Skin of body (tissue), 2 donors: ENCODE measurements around the gene CCR6. TPM values are rescaled to one million over a fixed set of nuclear protein-coding genes. Genes with fewer than 3 reads are reported as not detected.

Experiments used
- DNase-seq: peaks from one replicate; lab custom pipeline; 2025; lab: John Stamatoyannopoulos, UW
- total RNA-seq: library from RNA; depleted of rRNA; stranded (reverse); fragments of >200 nt; gene quantifications from one replicate; pipeline ENCODE4 v1.2.3, GENCODE V29; 2014

The CCR6 gene
- total RNA-seq, 1 donor from 2014 or later = 0.30 TPM

DNA sequence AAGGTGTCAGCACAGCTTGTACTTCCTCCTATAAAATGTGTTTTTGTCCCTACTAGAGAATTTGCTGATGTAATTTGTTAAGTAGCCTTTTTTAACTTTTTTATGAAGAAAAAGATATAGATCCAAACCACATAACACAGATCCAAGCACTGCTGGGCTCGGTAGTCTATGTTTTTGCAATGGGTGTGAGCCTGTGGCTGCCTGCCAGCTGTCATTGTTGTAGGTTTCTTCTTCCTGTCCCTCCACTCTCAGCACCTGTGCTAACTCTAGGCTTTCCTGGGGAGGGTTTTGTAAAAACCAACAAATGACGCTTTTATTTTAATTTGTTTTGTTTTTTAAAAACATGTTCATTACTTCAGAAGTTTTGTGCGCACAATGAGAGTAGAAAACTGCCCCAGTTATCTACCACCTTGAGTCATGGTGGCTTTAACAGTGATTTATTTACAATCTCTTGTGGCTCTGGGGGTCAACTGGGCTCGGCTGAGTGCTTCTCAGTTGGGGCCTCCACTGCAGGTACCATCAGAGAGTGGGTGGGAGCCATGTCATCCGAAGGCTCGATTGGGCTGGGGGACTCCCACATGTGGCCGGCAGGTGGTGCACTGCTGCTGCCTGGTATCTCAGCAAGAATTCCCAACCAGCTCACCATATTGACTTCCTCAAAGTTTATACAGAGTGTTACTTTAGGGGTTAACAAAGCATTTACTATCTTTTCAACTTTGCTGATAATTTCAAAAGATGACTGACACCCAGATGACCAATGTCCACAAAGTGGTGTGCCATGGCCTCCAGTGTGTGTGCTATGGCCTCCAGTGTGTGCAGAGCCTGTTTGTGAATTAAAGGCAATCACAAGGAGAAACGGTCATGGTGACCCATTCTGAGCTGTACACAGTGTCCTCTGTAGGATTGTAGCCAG, 3.0 kb upstream of the CCR6 start:
- DNase-seq = no peak

DNA sequence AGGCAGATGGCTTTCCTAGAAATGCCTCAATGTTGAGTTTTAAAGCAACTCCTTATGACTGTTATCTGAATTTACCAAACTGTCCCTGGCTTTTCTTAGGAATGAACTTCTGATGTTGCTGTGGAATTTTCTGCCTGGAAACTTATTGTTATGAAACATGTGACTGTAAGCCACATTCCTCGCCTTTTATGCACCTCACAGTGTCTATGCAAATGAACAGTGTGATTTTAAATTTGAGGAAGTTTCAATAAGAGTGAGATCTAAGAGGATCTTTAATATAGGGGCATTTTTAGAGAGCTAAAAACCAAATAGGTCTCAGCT, 2.4 kb upstream of the CCR6 start:
- DNase-seq = no peak

DNA sequence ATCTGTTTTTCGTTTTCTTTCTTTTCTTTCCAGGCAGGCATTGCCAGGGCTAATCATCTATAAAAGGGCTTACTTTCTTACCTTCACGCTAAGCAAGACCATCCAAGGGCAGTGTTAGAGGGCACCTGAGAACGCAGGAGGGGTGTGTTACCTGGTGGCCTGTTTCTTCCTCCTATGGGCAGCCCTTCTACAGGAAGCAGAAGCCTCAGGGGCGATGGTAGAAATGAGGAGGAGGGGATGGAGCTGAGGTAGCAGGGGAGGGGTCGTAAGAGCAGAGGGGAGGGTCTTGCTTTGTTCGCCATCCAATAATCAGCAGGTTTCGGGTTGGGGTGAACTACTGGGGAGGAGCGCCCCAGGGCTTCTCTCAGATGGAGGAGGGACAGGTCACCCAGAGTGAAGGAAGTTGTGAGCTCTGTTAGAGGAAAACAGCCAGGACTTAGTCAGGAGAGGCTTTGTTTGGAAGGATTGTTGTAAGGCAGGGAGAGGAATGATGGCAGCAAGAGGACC, 1.5 kb upstream of the CCR6 start:
- DNase-seq = no peak

DNA sequence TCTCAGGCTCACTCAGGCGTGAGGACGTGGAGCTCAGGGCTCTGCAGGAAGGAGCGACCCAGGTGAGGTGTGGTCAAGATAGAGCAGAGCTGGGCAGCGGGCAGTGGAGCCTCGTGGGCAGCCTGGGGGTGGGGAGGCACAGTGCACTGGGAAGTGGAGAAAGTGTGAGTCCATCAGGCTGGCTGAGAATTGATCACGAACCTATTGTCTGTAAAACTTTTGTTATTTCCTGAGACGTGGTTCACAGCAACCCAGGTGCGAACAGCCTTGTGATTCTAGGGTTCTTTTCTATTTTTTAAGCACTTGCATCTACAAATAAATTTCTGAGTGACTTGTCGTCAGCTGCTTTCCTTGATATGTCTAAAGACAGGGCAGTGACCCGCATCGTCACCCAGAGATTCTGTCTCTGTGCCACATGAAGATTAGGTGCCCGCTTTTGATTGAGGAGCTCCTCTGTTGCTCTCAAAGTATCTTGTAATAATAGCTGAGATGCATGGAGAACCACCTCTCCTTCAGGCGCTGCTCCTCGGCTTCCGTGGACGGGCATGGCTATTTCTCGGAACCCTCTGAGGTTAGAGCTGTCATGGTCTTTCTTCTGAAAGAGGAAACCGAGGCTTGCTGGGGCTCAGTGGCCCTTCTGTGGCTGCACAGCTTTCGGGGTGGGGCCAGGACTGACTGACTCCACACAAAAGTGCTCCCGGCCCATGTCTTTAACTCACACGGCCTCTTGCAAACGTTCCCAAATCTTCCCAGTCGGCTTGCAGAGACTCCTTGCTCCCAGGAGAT, 662 bp upstream of the CCR6 start:
- DNase-seq = no peak

DNA sequence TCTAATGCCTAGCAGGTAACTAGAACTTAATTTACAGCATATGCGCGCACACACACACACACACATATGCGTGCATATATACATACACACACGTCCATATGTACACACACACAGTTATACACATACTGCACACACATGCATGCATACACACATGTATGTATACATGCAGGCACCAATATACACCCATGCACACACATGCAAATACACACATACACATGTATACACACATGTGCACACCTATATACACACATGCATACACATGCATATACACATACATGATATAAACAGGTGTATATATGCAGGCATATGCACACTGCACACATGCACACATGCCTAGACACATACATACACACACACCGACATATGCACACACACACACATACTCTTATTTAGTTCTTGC, 1.9 kb downstream of the CCR6 start:
- DNase-seq = no peak

DNA sequence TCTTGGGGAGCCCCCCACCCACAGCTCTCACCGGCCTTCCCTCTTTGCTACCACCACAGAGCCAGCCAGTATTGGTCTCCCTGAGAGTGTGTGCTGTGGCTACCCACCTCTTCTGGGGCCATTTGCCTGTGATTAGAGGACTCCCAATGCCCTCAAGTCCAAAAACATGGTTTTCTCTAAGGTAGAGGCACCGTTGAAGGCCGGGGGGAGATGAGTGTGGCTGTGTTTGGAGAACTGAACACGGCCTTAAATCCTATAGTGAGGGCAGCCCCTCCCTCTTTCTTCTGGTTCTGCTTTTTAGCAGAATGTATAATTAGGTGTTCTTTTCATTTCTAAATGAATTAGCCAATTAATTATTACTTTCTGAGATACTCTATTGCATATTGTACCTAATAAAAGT, 2.5 kb downstream of the CCR6 start:
- no peak for DNase-seq

DNA sequence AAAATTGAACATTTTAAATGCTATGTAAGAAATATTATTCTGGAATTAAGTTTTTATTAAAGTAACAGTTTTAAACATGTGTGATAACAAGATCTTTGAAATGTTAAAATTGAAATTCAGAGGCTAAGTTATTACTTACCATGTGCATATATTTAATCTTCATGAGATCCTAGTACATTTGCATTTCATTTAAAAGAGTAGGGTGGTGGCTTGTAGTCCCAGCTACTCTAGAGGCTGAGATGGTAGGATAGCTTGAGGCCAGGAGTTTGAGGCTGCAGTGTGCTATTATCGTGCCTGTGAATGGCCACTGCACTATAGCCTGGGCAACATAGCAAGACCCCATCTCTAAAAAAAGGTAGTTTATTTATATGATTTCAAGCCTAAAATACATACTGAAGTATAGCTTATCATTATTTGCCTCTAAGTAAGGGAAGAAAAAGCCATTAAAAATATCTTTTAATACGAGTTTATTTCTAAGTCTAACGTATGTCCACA, 3.0 kb downstream of the CCR6 start:
- no peak for DNase-seq

DNA sequence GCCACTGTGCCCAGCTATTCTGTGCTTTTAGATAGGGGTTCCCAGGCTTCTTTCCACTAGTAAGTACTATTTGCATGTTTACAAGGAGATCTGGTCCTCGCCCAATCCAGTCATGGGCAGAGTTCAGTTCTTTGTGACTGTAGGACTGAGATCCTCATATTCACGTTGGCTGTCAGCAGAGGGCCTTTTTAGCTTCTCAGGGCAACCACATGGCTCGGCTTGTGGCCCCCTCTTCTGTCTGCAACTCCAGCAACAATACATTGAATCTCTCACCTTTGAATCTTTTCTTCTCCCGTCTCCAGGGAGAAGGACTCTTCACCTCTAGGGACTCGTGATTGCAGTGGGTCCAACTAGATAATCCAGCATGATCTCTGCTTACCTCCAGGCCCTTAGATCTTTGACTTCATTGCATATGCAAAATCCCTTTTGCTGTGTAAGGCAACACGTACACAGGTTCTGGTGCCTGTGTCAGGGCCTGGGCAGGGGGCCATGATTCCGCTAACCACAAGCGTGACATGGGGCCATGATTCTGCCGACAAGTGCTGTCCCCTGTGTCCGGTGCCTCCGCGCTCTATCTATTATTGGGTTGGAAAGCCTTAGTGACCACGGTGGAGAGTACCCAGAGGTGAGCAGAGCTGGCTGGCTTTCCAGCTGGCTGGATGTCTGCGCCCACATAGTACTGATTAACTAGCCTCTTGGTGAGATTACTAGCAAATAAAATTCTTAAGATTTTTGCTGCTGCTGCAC, 5.1 kb downstream of the CCR6 start:
- no peak for DNase-seq

DNA sequence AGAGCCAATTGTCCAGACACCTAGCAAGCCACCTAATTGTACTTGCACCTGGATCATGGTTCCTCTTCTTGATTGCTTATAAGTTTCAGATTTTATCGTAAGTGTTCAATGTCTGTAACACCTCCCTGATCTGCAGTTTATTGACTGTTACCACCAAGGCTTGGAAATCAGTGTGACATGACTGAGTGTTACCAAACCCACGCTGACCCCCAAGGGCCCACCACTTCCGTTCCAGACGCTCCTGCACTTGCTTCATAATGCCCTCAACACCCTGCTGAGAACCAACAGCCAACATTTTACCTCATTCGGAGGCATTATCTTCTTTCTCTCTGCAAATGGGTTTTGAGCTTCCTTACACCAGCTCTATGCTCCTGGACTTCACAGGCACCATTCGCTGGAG, 6.3 kb downstream of the CCR6 start:
- DNase-seq = no peak

DNA sequence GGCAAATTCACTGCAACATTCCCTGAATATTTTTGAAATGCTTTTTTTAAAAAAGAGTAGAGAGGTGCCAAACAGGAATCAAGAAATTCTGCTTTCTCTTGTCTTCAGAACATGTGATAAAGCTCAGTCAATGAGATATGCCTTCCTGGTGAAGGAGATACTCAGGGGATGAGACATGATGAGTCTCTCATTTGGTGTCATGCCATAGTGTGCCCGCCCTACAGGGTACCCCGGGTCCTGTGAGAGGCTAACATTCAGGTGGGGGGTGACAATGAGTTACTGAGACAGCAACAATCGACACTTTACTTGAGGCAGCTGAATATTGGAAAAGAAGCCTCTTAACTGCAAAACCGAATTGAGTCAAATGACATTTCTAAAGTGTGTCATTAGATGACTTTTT, 6.7 kb downstream of the CCR6 start:
- no peak for DNase-seq

DNA sequence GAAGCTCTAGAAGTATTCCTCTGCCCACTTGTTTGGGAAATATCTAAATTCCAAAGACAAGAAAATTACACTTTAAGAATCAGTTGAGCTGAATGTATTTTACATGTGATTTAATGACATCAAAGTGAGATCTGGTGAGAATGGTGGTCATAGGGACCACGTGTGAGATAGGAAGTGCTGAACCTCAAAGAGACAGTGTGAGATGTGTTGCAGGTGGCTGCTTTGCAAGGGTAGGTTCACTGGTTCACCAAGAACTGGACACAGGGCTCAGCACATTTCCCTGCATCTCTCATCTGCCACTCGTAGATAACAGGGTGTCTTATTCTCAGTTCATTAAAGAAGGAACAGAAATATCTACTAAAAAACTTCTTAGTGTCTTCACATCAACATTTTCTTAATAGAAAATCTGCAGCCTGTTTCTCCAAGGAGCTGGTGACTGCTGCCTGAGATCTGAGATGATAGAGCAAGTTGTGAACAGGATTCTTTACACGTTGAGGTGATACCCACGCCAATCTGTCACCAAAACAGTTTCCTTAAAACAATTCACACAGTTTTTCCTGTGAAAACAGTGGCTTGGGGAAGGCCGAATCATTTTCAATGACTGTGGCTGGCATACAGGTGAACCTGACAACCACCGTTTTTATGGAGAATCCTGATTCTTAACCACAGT, 7.2 kb downstream of the CCR6 start:
- no peak for DNase-seq

DNA sequence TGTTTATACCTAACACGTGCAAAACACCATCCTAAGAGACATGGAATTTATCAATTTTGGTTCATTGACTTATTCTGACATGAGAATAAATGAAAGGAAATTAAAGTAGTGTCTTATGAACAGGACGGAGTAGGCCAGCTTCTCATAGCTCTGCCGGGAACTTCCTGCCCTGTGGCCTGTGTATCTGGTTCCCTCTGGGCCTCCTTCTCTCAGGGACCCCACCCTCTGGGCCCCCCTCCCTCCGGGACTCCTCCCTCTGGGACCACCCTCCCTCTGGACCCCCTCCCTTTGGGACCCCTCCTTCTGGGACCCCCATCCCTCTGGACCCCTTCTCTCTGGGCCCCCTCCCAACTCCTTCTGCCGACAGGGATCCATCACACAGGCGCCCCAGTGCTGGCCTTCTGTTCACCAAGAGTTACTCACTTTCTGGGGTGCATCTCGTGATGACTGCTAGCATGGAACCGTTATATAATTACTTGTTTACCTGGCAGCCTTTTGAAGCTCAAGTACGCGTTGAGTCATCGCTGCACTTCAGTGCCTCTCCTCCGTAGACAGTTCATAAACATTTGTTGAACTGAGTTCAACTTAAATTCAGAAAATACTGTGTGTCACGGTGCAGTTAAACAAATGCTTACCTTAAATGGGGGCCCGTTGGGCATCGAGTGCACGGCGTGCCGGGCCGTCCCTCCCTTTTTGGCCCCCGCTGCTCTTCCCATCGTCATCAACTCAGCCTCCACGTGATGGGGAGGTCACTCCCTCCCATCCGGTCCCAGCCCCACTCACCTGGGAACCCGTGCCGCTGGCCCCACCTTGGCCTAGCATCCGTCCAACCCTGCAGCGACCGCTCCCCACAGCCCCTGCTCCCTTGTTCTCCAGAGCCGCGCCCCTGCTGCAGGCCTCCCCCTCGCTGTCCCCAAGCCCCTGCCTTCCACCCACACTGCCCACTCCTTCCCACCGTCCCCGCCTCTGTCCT, 8.1 kb downstream of the CCR6 start:
- no peak for DNase-seq

DNA sequence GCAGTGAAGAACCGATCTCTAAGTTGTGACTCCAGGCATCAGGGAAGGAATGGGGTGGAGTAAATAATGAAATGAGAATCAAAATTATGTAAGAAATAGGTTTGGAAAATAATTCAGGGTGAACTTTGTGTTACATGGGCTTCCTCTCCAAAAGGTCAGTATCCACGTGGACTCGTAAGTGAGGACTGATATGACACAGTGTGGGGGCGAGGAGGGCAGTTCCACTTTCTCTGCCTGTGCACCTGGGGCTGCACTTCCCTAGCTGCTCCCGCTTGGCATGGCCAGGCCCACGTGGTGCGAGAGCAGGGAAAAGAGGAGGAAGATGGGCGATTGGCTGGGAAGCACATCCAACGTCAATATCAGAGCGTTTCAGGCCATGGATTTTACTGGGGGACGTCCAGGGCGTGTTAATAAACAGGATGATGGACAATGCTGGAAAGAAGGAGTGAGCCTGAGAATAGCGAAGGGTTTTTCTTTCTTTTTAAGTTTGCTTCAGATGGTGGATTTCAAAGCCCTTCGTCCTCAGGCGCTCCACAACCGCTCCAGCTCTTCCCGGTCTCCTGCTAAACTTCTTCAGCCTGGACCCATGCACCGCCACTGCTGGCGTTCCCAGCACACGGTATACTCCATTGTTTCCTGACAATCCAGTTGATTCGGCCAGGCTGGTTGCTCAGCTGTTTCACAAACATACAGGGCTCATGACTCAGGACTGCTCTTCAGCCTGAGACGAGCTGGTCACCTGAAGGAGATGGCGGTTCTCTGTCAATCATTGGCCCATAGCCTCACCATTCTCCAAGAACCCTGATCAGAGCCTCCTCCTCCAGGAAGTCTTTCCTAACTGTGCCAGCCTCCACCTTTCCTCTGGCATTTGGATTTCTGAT, 11.8 kb downstream of the CCR6 start:
- no peak for DNase-seq

DNA sequence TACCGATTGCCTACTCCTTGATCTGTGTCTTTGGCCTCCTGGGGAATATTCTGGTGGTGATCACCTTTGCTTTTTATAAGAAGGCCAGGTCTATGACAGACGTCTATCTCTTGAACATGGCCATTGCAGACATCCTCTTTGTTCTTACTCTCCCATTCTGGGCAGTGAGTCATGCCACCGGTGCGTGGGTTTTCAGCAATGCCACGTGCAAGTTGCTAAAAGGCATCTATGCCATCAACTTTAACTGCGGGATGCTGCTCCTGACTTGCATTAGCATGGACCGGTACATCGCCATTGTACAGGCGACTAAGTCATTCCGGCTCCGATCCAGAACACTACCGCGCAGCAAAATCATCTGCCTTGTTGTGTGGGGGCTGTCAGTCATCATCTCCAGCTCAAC, 13.5 kb downstream of the CCR6 start:
- no peak for DNase-seq

DNA sequence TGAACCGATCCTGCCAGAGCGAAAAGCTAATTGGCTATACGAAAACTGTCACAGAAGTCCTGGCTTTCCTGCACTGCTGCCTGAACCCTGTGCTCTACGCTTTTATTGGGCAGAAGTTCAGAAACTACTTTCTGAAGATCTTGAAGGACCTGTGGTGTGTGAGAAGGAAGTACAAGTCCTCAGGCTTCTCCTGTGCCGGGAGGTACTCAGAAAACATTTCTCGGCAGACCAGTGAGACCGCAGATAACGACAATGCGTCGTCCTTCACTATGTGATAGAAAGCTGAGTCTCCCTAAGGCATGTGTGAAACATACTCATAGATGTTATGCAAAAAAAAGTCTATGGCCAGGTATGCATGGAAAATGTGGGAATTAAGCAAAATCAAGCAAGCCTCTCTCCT, 14.2 kb downstream of the CCR6 start:
- no peak for DNase-seq

DNA sequence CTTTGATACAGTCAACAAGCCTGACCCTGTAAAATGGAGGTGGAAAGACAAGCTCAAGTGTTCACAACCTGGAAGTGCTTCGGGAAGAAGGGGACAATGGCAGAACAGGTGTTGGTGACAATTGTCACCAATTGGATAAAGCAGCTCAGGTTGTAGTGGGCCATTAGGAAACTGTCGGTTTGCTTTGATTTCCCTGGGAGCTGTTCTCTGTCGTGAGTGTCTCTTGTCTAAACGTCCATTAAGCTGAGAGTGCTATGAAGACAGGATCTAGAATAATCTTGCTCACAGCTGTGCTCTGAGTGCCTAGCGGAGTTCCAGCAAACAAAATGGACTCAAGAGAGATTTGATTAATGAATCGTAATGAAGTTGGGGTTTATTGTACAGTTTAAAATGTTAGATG, 15.0 kb downstream of the CCR6 start:
- DNase-seq = no peak

DNA sequence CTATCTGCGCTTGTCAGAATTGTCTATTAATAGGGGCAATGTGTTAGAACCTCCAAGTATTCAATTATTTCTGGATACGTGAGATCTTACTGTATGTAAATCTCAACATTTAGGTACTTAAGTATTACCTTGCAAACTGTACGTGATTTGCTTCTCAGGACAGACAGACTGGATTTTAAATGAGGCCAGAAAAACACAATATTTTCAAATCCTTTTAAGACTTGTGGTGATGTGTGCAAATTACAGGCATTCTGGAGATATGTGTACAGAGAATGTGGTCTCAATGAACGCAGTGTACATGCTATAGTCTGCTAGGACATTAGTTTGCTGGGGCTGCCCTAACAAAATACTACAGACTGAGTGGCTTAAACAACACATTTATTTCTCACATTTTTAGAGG, 16.9 kb downstream of the CCR6 start:
- no peak for DNase-seq

DNA sequence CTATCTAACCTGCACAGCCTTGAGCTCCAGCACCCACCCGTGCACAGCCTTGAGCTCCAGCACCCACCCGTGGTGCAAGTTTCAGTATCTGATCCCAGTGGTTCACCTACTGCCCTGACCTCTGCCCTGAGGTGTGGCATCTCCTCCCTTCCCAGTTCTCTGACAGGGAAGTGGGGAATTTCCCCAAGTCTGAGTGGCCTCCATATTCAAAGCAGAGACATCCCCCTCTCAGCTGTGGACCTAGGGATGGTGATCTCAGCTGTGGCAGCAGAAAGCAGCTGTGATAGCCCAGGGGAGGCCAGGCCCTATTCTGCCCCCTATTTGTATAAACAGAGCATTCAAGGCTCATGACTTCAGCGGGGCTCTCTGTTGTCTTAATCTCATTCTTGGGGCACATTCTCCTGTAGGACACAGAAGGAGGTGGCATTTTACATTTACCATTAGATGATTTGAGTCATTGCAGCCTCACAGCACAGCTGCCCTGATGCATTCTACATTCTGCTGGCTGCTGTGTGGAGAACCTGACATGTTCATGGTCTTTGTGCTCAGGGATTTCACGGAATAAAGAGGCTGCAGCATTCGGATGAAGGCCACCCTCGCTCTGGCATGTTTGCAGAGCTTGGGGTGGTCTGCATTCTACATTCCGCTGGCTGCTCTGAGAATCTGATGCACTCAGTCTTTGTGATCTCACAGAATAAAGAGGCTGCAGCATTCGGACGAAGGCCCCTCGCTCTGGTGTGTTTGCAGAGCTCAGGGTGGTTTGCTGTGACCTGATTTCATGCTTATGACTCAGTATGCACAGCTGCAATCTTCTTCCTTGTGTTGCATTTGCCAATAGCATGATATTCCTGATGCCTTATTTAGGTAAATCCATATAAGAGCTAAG, 17.9 kb downstream of the CCR6 start:
- no peak for DNase-seq
